ENCODE measurements around the gene FEM1B.

FEM1B gene

DNA sequence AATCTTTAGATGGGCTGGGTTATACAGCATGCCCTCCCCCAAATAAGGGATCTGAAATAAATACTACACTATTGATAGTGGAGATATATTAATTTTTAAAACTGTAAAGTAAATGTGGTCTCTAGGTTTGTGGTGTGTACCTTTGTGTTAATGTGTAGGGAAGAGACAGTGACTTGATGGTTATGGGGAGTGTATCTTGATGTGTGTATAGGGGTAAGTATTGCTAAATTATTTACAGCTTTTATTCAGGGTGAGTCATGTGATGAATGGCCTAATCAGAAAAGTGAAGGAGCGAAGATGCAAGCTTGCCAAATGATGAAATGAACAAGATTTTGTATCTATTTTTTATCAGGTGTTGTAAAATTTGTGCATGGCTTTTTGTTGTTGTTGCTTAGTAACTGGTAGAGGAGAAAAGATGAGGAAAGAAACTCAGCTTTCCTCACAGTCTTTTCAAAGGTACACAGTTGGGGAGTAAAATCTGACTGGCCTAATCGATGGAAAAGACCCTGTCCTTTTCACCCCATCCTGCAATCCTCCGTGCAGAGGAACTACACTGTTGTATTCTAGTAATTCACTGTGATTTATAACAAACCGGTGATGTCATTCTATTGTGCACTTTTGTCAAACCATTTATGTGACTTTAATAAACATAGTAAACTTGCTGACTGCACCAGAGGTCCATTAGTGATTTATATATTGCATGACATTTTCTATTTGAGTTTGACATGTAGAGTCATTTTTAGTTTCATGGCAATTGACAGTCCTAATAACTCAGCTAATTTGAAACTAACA, 17.7 kb downstream of the FEM1B start:
- TF ChIP-seq CTCF (IDR thresholded peaks at IDR 0.05) = no peak
- DNase-seq = no peak
- intact Hi-C loops (cut with DNase I; ENCODE audit: low total_unique reads) = no loop called here
- no peaks in the 10 kb centered on the region for H3K9me3 ChIP-seq
- H3K4me1 ChIP-seq = peaks cover 0 to 62% (median 15%) of the 10 kb centered on the region in 4 donors
- no peak overlapping the region for H3K27ac ChIP-seq
- peaks cover 14 to 19% (median 16%) of the 10 kb centered on the region in 3 donors for H3K36me3 ChIP-seq
- no peaks in the 10 kb centered on the region for H3K27me3 ChIP-seq
- H3K4me3 ChIP-seq = no peak overlapping the region

DNA sequence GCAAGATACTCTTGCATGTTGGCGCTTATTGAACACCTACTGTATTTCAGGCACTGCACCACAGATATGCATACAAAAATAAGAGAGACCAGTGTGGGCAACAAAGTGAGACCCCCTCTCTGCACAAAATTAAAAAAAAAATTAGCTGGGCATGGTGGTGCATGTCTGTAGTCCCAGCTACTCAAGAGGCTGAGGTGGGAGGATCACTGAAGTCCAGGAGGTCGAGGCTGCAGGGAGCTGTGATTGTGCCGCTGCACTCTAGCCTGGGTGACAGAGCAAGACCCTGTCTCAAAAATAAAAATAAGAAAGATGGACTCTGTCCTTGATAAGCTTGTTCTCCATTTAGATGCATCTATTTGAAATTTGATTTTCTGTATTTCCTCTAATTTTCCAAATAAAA, 20.8 kb downstream of the FEM1B start:
- Histone ChIP-seq H3K27me3 (no peaks in the 10 kb centered on the region), H3K9me3 (no peaks in the 10 kb centered on the region), H3K27ac (no peak overlapping the region), H3K36me3 (peaks cover 12 to 14% (median 14%) of the 10 kb centered on the region in 3 donors), H3K4me1 (peaks cover 0 to 47% (median 12%) of the 10 kb centered on the region in 4 donors), H3K4me3 (peak overlapping the region in 1 of 2 donors; percentile 21)
- intact Hi-C loops (cut with DNase I; ENCODE audit: low total_unique reads) = no loop called here
- no peak for DNase-seq
- TF ChIP-seq CTCF (IDR thresholded peaks at IDR 0.05) = no peak

GRCh38 chr15:68298882-68299381, 21.4 kb downstream of the FEM1B start:
- Histone ChIP-seq H3K4me1 (peaks cover 0 to 42% (median 12%) of the 10 kb centered on the region in 4 donors), H3K9me3 (no peaks in the 10 kb centered on the region), H3K27ac (peak overlapping the region in 1 of 2 donors; percentile 53), H3K4me3 (peak overlapping the region; percentile 21 to 22), H3K36me3 (peaks cover 14 to 20% (median 17%) of the 10 kb centered on the region in 3 donors), H3K27me3 (no peaks in the 10 kb centered on the region)
- intact Hi-C loops (cut with DNase I; ENCODE audit: low total_unique reads) = no loop called here
- peak in 1 of 2 donors; percentile 51 for DNase-seq
- TF ChIP-seq CTCF (IDR thresholded peaks at IDR 0.05) = no peak

- no peak for TF ChIP-seq CTCF (IDR thresholded peaks at IDR 0.05)
- Histone ChIP-seq H3K9me3 (no peaks in the 10 kb centered on the region), H3K27ac (peak overlapping the region; percentile 43 to 53), H3K4me1 (peaks cover 0 to 42% (median 12%) of the 10 kb centered on the region in 4 donors), H3K36me3 (peaks cover 16 to 22% (median 18%) of the 10 kb centered on the region in 3 donors), H3K4me3 (peak overlapping the region; percentile 21 to 22), H3K27me3 (no peaks in the 10 kb centered on the region)
- intact Hi-C loops (cut with DNase I; ENCODE audit: low total_unique reads) = no loop called here
- DNase-seq = peak in 1 of 2 donors; percentile 63
Observed at GRCh38 chr15:68299436-68299835, 21.9 kb downstream of the FEM1B start.

- TF ChIP-seq CTCF (IDR thresholded peaks at IDR 0.05) = no peak
- DNase-seq = peak in 1 of 2 donors; percentile 33
- Histone ChIP-seq H3K9me3 (no peaks in the 10 kb centered on the region), H3K27ac (peak overlapping the region; percentile 43 to 53), H3K36me3 (peaks cover 24 to 26% (median 25%) of the 10 kb centered on the region in 3 donors), H3K4me3 (no peak overlapping the region), H3K4me1 (peaks cover 0 to 34% (median 9%) of the 10 kb centered on the region in 4 donors), H3K27me3 (no peaks in the 10 kb centered on the region)
- intact Hi-C loops (cut with DNase I; ENCODE audit: low total_unique reads) = loop anchor here (10.0 kb wide), 1 partner anchor 254 kb away; no protein-coding TSS in a partner anchor
Observed at GRCh38 chr15:68300115-68300940, 22.8 kb downstream of the FEM1B start.
